GM06990 (cell line): ENCODE data around the gene ATG9B.
"Not testable (repeated sequence)": the region's sequence is repeated elsewhere in the genome, so short reads cannot be mapped to it uniquely, and the experiment has no call there.

ENCODE experiments used
- DNase-seq: peaks from one replicate; pipeline ENCODE4 v3.0.0-alpha.2; 2011; ENCODE audit not compliant: insufficient read length; ENCODE audit errors: extremely low read depth
- H3K27me3 ChIP-seq: replicated peaks from 2 replicates; pipeline ENCODE4 v1.6.0; 2011; ENCODE audit warnings: low read length; ENCODE audit not compliant: control insufficient read depth, insufficient read depth
- H3K36me3 ChIP-seq: 2 replicates; pipeline ENCODE4 v1.5.1; 2011; ENCODE audit warnings: low read length; ENCODE audit not compliant: control insufficient read depth, insufficient read depth
- H3K4me3 ChIP-seq: replicated peaks from 2 replicates; pipeline ENCODE4 v1.5.1; 2011; ENCODE audit warnings: low read depth, mild to moderate bottlenecking, control low read depth, low read length
- TF ChIP-seq, protein P1 (sequence below): IDR thresholded peaks from 2 replicates; pipeline ENCODE4 v1.5.1; 2011; ENCODE audit warnings: low read length, control low read depth, mild to moderate bottlenecking, inconsistent platforms; ENCODE audit not compliant: insufficient read depth, poor library complexity, severe bottlenecking

Gene ATG9B

DNA sequence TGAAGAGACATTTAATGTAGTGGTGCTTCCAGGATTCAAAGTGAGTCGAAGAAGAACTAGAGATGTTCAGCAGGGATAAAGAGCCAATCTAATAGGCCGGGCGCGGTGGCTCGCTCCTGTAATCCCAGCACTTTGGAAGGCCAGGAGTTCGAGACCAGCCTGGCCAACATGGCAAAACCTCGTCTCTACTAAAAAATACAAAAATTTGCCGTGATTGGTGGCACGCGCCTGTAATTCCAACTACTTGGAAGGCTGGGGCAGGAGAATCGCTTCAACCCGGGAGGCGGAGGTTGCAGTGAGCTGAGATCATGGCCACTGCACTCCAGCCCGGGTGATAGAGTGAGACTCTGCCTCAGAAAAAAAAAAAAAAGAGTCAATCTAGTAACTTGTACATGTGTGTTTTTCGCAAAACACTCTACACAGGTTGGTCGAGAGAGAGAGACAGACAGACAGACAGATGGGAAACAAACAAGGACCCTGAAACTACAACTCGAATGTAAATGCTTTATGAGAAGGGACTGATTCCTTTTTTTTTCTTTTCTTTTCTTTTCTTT, 4.7 kb upstream of the ATG9B start:
- DNase-seq, result no peak
- H3K27me3 ChIP-seq, result no peaks in the 10 kb centered on the region
- TF ChIP-seq, protein P1, sequence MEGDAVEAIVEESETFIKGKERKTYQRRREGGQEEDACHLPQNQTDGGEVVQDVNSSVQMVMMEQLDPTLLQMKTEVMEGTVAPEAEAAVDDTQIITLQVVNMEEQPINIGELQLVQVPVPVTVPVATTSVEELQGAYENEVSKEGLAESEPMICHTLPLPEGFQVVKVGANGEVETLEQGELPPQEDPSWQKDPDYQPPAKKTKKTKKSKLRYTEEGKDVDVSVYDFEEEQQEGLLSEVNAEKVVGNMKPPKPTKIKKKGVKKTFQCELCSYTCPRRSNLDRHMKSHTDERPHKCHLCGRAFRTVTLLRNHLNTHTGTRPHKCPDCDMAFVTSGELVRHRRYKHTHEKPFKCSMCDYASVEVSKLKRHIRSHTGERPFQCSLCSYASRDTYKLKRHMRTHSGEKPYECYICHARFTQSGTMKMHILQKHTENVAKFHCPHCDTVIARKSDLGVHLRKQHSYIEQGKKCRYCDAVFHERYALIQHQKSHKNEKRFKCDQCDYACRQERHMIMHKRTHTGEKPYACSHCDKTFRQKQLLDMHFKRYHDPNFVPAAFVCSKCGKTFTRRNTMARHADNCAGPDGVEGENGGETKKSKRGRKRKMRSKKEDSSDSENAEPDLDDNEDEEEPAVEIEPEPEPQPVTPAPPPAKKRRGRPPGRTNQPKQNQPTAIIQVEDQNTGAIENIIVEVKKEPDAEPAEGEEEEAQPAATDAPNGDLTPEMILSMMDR, result no peak
- H3K4me3 ChIP-seq, result peak overlapping the region; percentile 67
- peaks cover under 1% of the 10 kb centered on the region for H3K36me3 ChIP-seq

DNA sequence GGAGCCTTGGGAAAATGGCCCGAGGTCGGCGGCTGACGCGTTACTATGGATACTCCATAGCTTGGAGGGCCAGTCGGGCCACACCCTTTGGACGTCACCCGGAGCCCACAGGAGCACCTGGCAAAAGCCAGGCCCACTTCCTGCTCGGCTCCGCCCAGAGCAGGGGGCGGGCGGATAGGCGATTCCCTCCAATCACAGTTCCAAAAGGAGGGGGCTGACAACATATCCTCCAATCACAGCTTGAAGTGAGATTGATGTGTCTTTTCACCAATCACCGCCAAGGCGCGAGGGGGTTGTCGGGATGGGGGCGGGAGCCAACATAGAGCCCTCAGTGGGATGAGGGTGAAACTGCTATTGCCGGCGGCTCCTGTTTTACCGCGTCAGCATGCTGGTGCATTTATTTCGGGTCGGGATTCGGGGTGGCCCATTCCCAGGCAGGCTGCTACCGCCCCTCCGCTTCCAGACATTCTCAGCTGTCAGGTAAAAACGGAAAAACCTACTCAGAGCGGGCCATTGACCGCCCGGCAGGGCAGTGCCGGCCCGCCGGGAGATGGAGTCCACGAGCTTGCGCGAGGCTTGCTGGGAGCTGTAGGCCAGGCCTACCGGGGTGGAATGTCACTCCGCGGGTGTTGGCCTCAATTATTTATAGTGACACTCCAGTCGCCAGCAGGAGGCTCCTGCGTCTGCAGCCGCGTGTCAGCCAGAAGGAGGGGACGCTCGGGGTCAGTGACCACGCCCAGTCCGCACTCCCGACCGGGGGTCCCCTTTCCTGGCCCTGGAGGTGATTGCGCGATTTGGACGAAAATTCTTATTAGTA, 4.0 kb upstream of the ATG9B start, which contains the start of gene ABCB8:
TSS of gene ABCB8 (plus strand) at position 320 of the 817 bp plus-strand sequence. CDS start at position 386, 66 bp downstream.
- TF ChIP-seq, protein P1, result peak; percentile 48
- DNase-seq, result peak; percentile 98
- Histone ChIP-seq H3K4me3 (peak within 1 kb of the TSS; percentile 67), H3K27me3 (no peaks in the 10 kb centered on the region), H3K36me3 (no peaks in the 10 kb centered on the region; the same call in 1 of the 2 replicates)

DNA sequence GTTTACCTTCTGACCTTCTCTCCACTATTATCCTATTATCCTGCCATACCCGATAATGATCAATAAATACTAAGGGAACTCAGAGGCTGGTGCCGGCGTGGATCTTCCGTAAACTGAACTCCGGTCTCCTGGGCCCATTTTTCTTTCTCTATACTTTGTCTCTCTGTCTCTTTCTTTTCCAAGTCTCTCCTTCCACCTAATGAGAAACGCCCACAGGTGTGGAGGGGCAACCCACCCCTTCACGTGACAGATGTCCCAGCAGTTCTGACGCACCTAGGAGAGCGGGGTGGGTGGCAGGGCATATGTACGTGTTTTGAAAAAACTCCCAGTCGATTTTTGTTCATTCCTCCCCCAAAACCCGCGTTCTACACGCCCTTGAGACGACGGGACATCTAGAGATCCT, 3.4 kb upstream of the ATG9B start:
- H3K36me3 ChIP-seq, H3K27me3 ChIP-seq, DNase-seq: not testable (repeated sequence)
- H3K4me3 ChIP-seq, result peak overlapping the region; percentile 58

DNA sequence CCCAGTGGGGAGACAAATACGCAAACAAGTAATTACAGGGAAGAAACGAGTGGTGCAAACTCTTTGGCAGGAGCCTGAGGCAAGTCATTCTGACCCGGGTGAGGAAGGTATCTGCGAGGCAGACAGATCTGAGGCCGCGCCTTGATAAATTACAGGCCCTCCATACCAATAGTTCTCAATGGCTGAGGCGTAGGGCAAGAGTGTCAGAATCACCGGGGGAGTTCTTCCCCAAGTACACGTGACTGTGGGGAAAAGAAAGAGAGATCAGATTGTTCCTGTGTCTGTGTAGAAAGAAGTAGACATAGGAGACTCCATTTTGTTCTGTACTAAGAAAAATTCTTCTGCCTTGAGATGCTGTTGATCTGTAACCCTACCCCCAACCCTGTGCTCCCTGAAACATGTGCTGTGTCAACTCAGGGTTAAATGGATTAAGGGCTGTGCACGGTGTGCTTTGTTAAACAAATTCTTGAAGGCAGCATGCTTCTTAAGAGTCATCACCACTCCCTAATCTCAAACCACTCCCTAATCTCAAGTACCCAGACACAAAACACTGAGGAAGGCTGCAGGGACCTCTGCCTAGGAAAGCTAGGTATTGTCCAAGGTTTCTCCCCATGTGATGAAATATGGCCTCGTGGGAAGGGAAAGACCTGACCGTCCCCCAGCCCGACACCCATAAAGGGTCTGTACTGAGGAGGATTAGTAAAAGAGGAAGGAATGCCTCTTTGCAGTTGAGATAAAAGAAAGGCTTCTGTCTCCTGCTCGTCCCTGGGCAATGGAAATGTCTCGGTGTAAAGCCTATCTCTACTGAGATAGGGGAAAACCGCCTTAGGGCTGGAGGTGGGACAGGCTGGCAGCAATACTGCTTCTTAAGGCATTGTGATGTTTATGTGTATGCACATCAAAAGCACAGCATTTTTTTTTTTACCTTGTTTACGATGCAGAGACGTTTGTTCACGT, 2.8 kb upstream of the ATG9B start:
- H3K36me3 ChIP-seq, H3K27me3 ChIP-seq, H3K4me3 ChIP-seq, DNase-seq: not testable (repeated sequence)

DNA sequence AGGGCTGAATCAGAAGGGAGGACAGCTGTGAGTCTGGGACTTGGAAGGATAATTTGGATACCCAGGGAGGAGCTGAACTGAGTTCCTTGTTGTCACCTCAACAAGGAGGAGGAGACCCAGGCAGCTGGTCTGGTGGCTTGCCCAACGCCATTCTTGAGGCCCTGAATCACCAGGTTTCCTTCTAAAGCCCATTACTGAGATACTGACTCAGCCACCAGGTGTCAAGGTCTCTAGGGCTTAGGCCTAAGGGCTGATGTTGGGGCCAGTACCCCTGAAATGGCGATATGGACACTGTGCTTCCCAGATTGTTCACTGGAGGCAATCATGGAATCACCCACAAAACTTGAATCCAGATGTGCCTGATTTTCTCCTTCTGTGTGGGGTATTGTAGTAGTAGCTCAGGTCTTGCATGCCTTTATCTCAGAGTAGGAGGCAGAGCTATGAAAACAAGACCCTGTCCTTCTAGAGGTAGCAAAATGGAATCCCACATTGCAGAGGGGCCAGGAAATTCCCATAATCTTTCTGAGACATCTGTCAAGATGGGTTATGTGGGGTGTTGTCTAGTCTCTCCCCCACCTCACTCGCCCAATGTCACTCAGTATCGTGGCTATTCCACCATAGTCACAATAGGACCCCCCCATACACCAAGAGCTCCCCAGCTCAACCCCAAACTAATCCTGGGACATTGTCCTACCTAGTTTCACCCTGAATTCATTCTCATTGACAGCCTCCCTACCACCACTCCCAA, 1.8 kb upstream of the ATG9B start:
- Histone ChIP-seq H3K27me3 (no peaks in the 10 kb centered on the region; the same call in 1 of the 2 replicates), H3K36me3 (no peaks in the 10 kb centered on the region), H3K4me3 (no peak overlapping the region)
- no peak for DNase-seq
- TF ChIP-seq, protein P1, result no peak

DNA sequence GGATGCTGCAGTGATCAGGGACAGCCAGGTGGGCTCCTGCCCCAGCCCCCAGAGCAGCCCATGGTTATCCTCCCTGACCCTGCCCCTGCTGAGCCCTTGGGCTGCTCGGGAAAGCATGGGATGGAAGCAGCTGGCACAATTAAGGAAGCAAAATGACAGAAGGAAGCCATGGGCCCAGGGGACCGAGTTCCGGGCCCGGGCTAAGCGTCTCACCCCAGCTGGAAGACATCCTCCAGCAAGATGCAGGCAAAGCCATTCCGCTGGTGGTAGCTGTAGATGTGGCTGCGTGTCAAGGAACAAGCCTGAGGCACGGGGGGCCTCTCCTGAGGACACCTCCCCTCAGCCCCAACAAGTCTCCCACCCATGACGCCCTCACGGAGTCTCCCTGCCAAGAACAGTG, 1.1 kb downstream of the ATG9B start:
- no peak for DNase-seq
- TF ChIP-seq, protein P1, result no peak
- H3K27me3 ChIP-seq, result peaks cover 2% of the 10 kb centered on the region
- no peak overlapping the region for H3K4me3 ChIP-seq
- no peaks in the 10 kb centered on the region for H3K36me3 ChIP-seq
